Astrocyte of the cerebellum (primary cell): ENCODE data around the gene PIK3CB.
"Not testable (repeated sequence)": the region's sequence is repeated elsewhere in the genome, so short reads cannot be mapped to it uniquely, and the experiment has no call there.

ENCODE experiments used
- DNase-seq: peaks from one replicate; pipeline ENCODE4 v3.0.0-alpha.2; 2011; ENCODE audit warnings: low read depth
- H3K4me3 ChIP-seq: 2 replicates; pipeline ENCODE4 v1.5.1; 2011; ENCODE audit warnings: mild to moderate bottlenecking, low read depth, low read length, moderate library complexity
- in situ Hi-C: cut with HindIII; loops from 2 replicates; pipeline ENCODE4 v1.10.0; 2017; ENCODE audit warnings: low sequenced_read_pairs
- TF ChIP-seq, protein P1 (sequence below): IDR thresholded peaks from 2 replicates; pipeline ENCODE4 v1.5.1; 2012; ENCODE audit warnings: low read length, low read depth, moderate library complexity, mild to moderate bottlenecking; ENCODE audit errors: missing control alignments

PIK3CB gene

DNA sequence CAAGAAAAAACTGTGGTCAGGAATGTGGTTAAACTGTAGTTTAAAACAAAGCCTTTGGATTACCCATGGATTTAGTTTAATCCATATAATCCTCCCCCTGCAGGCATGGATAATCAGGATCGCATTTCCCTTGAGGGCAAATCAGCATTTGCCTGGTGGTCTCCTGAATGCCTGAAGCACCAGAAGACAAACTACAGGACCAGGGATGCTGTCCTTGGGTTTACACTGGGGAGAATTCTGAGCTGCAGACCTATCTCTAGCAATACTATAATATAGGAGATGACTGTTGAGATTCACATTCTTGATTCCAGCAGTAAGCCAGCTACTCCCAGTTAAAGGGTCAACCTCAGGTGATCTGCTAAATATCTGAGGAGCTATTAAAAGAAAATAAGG lies 10.6 kb downstream of the PIK3CB start:
- DNase-seq = no peak
- in situ Hi-C loops = loop anchor here (25.0 kb wide), 1 partner anchor 88 kb away; no protein-coding TSS in a partner anchor
- H3K4me3 ChIP-seq = no peak overlapping the region
- TF ChIP-seq, protein P1, sequence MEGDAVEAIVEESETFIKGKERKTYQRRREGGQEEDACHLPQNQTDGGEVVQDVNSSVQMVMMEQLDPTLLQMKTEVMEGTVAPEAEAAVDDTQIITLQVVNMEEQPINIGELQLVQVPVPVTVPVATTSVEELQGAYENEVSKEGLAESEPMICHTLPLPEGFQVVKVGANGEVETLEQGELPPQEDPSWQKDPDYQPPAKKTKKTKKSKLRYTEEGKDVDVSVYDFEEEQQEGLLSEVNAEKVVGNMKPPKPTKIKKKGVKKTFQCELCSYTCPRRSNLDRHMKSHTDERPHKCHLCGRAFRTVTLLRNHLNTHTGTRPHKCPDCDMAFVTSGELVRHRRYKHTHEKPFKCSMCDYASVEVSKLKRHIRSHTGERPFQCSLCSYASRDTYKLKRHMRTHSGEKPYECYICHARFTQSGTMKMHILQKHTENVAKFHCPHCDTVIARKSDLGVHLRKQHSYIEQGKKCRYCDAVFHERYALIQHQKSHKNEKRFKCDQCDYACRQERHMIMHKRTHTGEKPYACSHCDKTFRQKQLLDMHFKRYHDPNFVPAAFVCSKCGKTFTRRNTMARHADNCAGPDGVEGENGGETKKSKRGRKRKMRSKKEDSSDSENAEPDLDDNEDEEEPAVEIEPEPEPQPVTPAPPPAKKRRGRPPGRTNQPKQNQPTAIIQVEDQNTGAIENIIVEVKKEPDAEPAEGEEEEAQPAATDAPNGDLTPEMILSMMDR = no peak

DNA sequence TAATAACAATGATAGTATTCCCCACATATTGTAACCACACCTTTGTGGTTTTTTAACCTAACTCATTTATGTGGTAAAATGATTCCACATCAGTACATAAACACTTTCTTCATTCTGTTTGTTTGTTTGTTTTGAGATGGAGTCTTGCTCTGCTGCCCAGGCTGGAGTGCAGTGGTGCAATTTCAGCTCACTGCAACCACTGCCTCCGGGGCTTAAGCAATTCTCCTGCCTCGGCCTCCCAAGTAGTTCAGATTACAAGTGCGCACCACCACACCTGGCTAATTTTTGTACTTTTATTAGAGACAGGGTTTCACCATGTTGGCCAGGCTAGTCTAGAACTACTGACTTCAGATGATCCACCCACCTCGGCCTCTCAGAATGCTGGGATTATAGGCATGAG lies 14.3 kb downstream of the PIK3CB start:
- in situ Hi-C loops = loop anchor here (25.0 kb wide), 1 partner anchor 92 kb away; no protein-coding TSS in a partner anchor
- not testable (repeated sequence) for DNase-seq, H3K4me3 ChIP-seq

DNA sequence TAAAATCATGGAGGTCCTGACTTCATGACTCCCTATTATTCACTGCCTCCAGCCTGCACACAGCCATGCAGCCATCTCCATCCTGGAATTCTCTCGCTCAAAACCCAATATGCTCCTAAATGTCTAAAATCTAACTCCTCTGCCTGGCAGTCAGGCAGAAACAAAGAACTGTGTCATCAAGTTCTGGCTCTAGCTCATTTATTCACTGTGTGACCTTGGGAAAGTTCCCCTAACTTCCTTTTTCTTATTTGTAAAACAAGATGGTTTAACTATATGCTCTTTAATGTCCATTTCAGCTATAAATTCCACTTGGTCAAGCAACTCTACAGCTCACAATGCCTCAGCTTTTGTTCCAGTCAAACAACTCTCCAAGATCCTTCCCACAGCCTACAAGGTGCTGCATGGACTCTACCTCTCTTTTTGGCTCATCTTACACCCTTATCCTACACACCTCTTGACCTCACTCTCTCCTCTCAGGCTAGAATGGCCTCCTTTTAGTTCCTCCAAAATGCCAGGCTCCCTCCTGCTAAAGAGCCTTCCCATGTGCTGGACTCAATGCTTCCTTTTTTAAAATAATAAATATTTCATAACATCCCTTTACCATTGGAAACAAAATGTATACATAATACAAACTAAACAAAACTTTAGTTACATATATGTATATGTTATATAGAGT lies 16.4 kb downstream of the PIK3CB start:
- TF ChIP-seq, protein P1 = no peak
- in situ Hi-C loops = loop anchor here (25.0 kb wide), 1 partner anchor 94 kb away; no protein-coding TSS in a partner anchor
- DNase-seq = no peak
- no peak overlapping the region for H3K4me3 ChIP-seq

DNA sequence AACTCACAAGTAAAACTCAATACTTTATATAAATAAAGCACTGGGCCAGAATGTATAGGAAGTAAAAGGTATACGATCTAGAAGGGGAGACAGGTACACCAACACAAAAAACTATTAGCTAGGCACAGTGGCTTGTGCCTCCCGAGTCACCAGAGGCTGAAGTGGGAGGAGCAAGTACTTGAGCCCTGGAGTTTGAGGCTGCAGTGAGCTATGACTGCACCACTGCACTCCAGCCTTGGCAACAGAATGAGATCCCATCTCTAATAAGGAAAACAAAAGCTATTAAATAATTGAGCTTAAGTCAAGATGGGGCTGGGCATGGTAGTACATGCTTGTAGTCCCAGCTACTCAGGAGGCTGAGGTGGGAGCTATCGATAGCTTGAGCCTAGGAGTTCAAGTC lies 17.0 kb downstream of the PIK3CB start:
- in situ Hi-C loops = loop anchor here (25.0 kb wide), 1 partner anchor 95 kb away; no protein-coding TSS in a partner anchor
- no peak for DNase-seq
- no peak overlapping the region for H3K4me3 ChIP-seq
- TF ChIP-seq, protein P1 = no peak

DNA sequence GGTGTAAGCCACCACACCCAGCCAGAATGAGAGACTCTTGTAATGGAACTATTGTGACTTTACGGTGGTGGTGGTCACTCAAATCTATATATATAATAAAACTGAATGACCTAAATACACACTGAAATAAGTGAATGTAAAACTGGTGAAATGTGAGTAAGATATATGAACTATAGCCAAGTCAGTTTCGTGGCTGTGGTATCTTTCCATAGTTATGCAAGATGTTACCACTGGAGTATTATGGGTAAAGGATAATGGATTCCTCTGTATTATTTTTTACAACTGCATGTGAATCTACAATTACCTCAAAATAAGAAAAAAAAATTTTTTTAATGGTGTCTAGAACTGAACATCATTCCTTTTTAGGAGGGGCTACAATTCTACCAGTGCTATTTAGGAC lies 21.9 kb downstream of the PIK3CB start:
- H3K4me3 ChIP-seq = no peak overlapping the region
- in situ Hi-C loops = loop anchor here (25.0 kb wide), 1 partner anchor 99 kb away; no protein-coding TSS in a partner anchor
- TF ChIP-seq, protein P1 = no peak
- DNase-seq = no peak

DNA sequence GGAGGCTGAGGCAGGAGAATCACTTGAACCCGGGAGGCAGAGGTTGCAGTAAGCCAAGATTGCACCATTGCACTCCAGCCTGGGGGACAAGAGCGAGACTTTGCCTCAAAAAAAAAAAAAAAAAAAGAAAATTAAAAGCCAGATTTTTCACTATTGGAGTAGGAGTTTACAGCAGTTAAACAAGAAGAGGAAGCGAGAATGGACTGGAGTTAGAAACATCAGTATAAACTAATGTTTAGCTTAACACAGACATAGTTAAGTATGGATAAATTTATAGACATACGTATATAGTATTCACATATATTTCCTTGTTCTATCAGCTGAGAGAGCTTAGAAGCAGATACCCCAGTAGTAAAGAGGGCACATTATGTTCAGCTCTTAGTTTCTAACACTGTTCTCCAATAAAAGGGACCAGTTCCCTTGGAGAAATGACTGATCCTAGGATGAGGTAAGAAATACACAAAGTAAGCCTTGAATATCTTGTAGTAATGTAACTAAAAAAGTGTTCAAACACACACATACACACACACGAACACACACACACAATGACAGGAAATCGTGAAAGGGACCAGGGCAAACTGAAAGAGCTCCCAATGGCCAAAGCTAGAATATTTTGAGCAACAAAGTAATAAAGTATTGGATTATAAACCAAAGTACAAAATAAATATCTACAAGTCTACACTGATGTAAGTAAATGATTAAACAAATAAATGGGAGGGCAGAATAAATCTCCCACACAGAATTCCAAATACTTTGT lies 25.1 kb downstream of the PIK3CB start:
- DNase-seq = no peak
- in situ Hi-C loops = loop anchor here (25.0 kb wide), 1 partner anchor 103 kb away; no protein-coding TSS in a partner anchor
- no peak overlapping the region for H3K4me3 ChIP-seq
- TF ChIP-seq, protein P1 = no peak
